ENCODE measurements around the gene TMEM132A. TPM values are rescaled to one million over a fixed set of nuclear protein-coding genes. Genes with fewer than 3 reads are reported as not detected.

The TMEM132A gene
- total and polyA plus RNA-seq, 9 of the 15 experiments (the other 6 are each of a cell fraction or from before 2014, with no cell fraction given), result 0.04 to 1.1 (median 0.18) TPM; not detected in 4

DNA sequence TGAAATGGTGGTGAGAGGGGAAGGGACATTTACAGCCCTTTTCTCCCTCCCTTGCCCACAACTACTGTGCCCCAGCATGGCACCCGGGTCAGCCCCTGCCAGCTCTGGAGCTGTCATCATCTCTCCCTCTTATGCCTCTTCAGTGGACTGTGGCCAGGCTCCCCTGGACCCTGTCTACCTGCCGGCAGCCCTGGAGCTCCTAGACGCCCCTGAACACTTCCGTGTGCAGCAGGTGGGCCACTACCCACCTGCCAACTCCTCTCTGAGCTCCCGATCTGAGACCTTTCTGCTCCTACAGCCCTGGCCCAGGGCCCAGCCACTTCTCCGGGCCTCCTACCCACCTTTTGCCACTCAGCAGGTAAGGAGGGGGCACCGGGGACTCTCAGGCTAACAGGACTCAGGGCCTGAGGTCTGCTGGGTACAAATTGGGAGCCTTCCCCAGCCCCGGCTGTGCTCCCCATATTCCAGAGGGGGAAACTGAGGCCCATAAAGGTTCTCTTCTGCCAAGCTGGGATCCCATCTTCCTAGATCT, 2.9 kb downstream of the TMEM132A start:
- peaks cover 53 to 77% of the 10 kb centered on the region in 2 experiments for H3K27me3 ChIP-seq (ENCODE audit: control insufficient read depth in 2 of 2, insufficient read depth in 2 of 2, low read length in 2 of 2)
- CTCF ChIA-PET (ENCODE audit: low intra/inter-chr PET ratio), result no interaction called here

DNA sequence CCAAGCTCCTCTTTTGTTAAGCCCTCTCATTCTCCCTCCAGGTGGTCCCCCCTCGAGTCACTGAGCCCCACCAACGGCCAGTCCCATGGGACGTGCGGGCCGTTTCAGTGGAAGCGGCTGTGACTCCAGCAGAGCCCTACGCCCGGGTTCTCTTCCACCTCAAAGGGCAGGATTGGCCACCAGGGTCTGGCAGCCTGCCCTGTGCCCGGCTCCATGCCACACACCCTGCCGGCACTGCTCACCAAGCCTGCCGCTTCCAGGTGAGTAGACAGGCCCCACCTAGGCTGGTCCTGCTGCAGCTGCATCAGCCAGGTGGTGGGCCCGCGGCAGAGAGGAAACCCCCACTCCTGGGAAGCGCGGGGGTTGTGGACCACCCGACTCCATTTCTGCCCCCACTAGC, 3.3 kb downstream of the TMEM132A start:
- WGBS (ENCODE audit: insufficient coverage, low coverage, missing lambda C conversion rate), result 10% methylated on average over 14 of the region's 16 CpGs
- no peak overlapping the region for H3K27ac ChIP-seq (ENCODE audit: extremely low read depth, low read depth, low read length)
- no peaks in the 10 kb centered on the region for H3K9me1 ChIP-seq (ENCODE audit: control insufficient read depth, insufficient read depth, low read length)
- H4K20me1 ChIP-seq (replicated peaks; ENCODE audit: control insufficient read depth, insufficient read depth, low read length), result 0 out of 2 replicates have a peak, but pooled peaks cover 10% of the 10 kb centered on the region
- H3K36me3 ChIP-seq (ENCODE audit: control insufficient read depth, insufficient read depth, low read length), result peaks cover 8% of the 10 kb centered on the region; the same call in 2 of the 3 replicates
- H3K9ac ChIP-seq (ENCODE audit: insufficient read depth in 1 of 2, low read depth in 2 of 2, low read length in 2 of 2), result no peak overlapping the region
- intact Hi-C loops (cut with micrococcal nuclease) (no loop called here), in situ Hi-C loops (cut with MboI) (no loop called here)
- H3K79me2 ChIP-seq (ENCODE audit: control insufficient read depth, insufficient read depth, low read length), result no peaks in the 10 kb centered on the region
- H3K9me3 ChIP-seq (replicated peaks; ENCODE audit: control insufficient read depth, insufficient read depth, low read depth, low read length), result no peaks in the 10 kb centered on the region
- BruUV-seq (replicated peaks), result no TSS peak
- POLR2A ChIA-PET, result interaction anchor here (0.5 to 1.9 kb wide), 4 partner anchors 12 to 212 kb away, joined by 3 to 7 read pairs (median 4); partner anchors contain the start of gene TMEM109
- no peak for FAIRE-seq
- CTCF ChIA-PET (ENCODE audit: low intra/inter-chr PET ratio), result interaction anchor here (0.6 kb wide), 1 partner anchor 12 kb away, joined by 3 read pairs; no protein-coding TSS in a partner anchor
- DNase-seq (ENCODE audit: extremely low read depth in 1 of 4, low spot score in 3 of 4), result no peak
- no peak overlapping the region for H2AFZ ChIP-seq (ENCODE audit: low read depth, low read length)
- H3K4me1 ChIP-seq (replicated peaks in 1 of 2; ENCODE audit: control insufficient read depth in 2 of 2, insufficient read depth in 2 of 2, low read length in 2 of 2), result peaks cover 0 to 25% of the 10 kb centered on the region in 2 experiments; a peak in 3 of 5 replicates
- no peak overlapping the region for H3K4me3 ChIP-seq
- H3K27me3 ChIP-seq (ENCODE audit: control insufficient read depth in 2 of 2, insufficient read depth in 2 of 2, low read length in 2 of 2), result peaks cover 56 to 79% of the 10 kb centered on the region in 2 experiments
- H3K4me2 ChIP-seq (ENCODE audit: insufficient read depth, low read length), result no peak overlapping the region
- no peak for ATAC-seq
- TF ChIP-seq, protein P1, sequence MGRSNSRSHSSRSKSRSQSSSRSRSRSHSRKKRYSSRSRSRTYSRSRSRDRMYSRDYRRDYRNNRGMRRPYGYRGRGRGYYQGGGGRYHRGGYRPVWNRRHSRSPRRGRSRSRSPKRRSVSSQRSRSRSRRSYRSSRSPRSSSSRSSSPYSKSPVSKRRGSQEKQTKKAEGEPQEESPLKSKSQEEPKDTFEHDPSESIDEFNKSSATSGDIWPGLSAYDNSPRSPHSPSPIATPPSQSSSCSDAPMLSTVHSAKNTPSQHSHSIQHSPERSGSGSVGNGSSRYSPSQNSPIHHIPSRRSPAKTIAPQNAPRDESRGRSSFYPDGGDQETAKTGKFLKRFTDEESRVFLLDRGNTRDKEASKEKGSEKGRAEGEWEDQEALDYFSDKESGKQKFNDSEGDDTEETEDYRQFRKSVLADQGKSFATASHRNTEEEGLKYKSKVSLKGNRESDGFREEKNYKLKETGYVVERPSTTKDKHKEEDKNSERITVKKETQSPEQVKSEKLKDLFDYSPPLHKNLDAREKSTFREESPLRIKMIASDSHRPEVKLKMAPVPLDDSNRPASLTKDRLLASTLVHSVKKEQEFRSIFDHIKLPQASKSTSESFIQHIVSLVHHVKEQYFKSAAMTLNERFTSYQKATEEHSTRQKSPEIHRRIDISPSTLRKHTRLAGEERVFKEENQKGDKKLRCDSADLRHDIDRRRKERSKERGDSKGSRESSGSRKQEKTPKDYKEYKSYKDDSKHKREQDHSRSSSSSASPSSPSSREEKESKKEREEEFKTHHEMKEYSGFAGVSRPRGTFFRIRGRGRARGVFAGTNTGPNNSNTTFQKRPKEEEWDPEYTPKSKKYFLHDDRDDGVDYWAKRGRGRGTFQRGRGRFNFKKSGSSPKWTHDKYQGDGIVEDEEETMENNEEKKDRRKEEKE (IDR thresholded peaks at IDR 0.05; ENCODE audit: borderline replicate concordance in 1 of 2, control insufficient read depth in 1 of 2, low read depth in 2 of 2, low read length in 1 of 2), result no peak
- TF ChIP-seq RCOR1 (IDR thresholded peaks at IDR 0.05; ENCODE audit: borderline replicate concordance in 1 of 2, low read depth in 2 of 2, low read length in 2 of 2), result no peak
- no peak for TF ChIP-seq C11orf30 (IDR thresholded peaks at IDR 0.05; ENCODE audit: low read depth)
- TF ChIP-seq TEAD4 (IDR thresholded peaks at IDR 0.05; ENCODE audit: low read length), result no peak
- TF ChIP-seq TEAD4 (CRISPR knock-in tag; IDR thresholded peaks at IDR 0.05; ENCODE audit: borderline replicate concordance), result no peak
- TF ChIP-seq CXXC5 (CRISPR knock-in tag; IDR thresholded peaks at IDR 0.05), result no peak
- no peak for TF ChIP-seq NCOA1 (IDR thresholded peaks at IDR 0.05; ENCODE audit: low read depth)
- TF ChIP-seq ZNF224 (CRISPR knock-in tag; IDR thresholded peaks at IDR 0.05), result no peak

More for the DNA sequence above, 2.9 kb downstream of the TMEM132A start:
- intact Hi-C loops (cut with micrococcal nuclease), result no loop called here
- H3K4me2 ChIP-seq (ENCODE audit: insufficient read depth, low read length), result no peak overlapping the region
- no TSS peak for BruUV-seq (replicated peaks)
- no peaks in the 10 kb centered on the region for H3K9me3 ChIP-seq (replicated peaks; ENCODE audit: control insufficient read depth, insufficient read depth, low read depth, low read length)
- TF ChIP-seq, protein P2, sequence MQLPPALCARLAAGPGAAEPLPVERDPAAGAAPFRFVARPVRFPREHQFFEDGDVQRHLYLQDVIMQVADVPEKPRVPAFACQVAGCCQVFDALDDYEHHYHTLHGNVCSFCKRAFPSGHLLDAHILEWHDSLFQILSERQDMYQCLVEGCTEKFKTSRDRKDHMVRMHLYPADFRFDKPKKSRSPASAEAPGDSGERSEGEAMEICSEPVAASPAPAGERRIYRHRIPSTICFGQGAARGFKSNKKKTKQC (CRISPR knock-in tag; IDR thresholded peaks at IDR 0.05), result no peak
- TF ChIP-seq PURB (CRISPR knock-in tag; IDR thresholded peaks at IDR 0.05; ENCODE audit: low read depth), result no peak
- TF ChIP-seq POLR2B (IDR thresholded peaks at IDR 0.05; ENCODE audit: low read depth, partially characterized antibody), result no peak
- TF ChIP-seq GATAD2B (IDR thresholded peaks at IDR 0.05; ENCODE audit: borderline replicate concordance), result no peak
- H3K79me2 ChIP-seq (ENCODE audit: control insufficient read depth, insufficient read depth, low read length), result no peaks in the 10 kb centered on the region
- 0 out of 2 replicates have a peak, but pooled peaks cover 10% of the 10 kb centered on the region for H4K20me1 ChIP-seq (replicated peaks; ENCODE audit: control insufficient read depth, insufficient read depth, low read length)
- peaks cover 12% of the 10 kb centered on the region; the same call in 2 of the 3 replicates for H3K36me3 ChIP-seq (ENCODE audit: control insufficient read depth, insufficient read depth, low read length)
- H2AFZ ChIP-seq (ENCODE audit: low read depth, low read length), result no peak overlapping the region
- H3K9me1 ChIP-seq (ENCODE audit: control insufficient read depth, insufficient read depth, low read length), result no peaks in the 10 kb centered on the region
- DNase-seq (ENCODE audit: extremely low read depth in 1 of 4, low spot score in 3 of 4) (no peak), FAIRE-seq (no peak), ATAC-seq (no peak)
- peaks cover 0 to 25% of the 10 kb centered on the region in 2 experiments; a peak in 3 of 5 replicates for H3K4me1 ChIP-seq (replicated peaks in 1 of 2; ENCODE audit: control insufficient read depth in 2 of 2, insufficient read depth in 2 of 2, low read length in 2 of 2)
- H3K9ac ChIP-seq (ENCODE audit: insufficient read depth in 1 of 2, low read depth in 2 of 2, low read length in 2 of 2), result no peak overlapping the region
- POLR2A ChIA-PET, result interaction anchor here (0.5 to 1.9 kb wide), 4 partner anchors 11 to 213 kb away, joined by 3 to 7 read pairs (median 3); partner anchors contain the start of gene TMEM109
- no peak overlapping the region for H3K4me3 ChIP-seq
- in situ Hi-C loops (cut with MboI), result no loop called here
- 3% methylated on average over 8 of the region's 8 CpGs for WGBS (ENCODE audit: insufficient coverage, low coverage, missing lambda C conversion rate)
- no peak overlapping the region for H3K27ac ChIP-seq (ENCODE audit: extremely low read depth, low read depth, low read length)
